ENCODE measurements around the gene CMYA5.
"Not testable (repeated sequence)": the region's sequence is repeated elsewhere in the genome, so short reads cannot be mapped to it uniquely, and the experiment has no call there.

Gene CMYA5

GRCh38 chr5:79702606-79703380 is 13.2 kb downstream of the CMYA5 start:
- no peak overlapping the region for H3K4me3 ChIP-seq (ENCODE audit: low read length)
- no peak for DNase-seq (ENCODE audit: low read depth)
- peak; percentile 76 for TF ChIP-seq CTCF (conservative IDR thresholded peaks at IDR 0.05; ENCODE audit: low read depth, low read length)

- DNase-seq (ENCODE audit: low read depth) = no peak
- no peak overlapping the region for H3K4me3 ChIP-seq (ENCODE audit: low read length)
- TF ChIP-seq CTCF (conservative IDR thresholded peaks at IDR 0.05; ENCODE audit: low read depth, low read length) = no peak
Measured at GRCh38 chr5:79703381-79703645, 13.7 kb downstream of the CMYA5 start.

- no peak for DNase-seq (ENCODE audit: low read depth)
- H3K4me3 ChIP-seq (ENCODE audit: low read length) = no peak overlapping the region
- TF ChIP-seq CTCF (conservative IDR thresholded peaks at IDR 0.05; ENCODE audit: low read depth, low read length) = no peak
Measured at GRCh38 chr5:79704553-79704952, 14.9 kb downstream of the CMYA5 start.

GRCh38 chr5:79705632-79706031 is 16.0 kb downstream of the CMYA5 start:
- DNase-seq (ENCODE audit: low read depth) = no peak
- H3K4me3 ChIP-seq (ENCODE audit: low read length) = no peak overlapping the region
- TF ChIP-seq CTCF (conservative IDR thresholded peaks at IDR 0.05; ENCODE audit: low read depth, low read length) = no peak

GRCh38 chr5:79706317-79706716 is 16.7 kb downstream of the CMYA5 start:
- not testable (repeated sequence) for DNase-seq (ENCODE audit: low read depth); H3K4me3 ChIP-seq (ENCODE audit: low read length)

- no peak for DNase-seq (ENCODE audit: low read depth)
- TF ChIP-seq CTCF (conservative IDR thresholded peaks at IDR 0.05; ENCODE audit: low read depth, low read length) = no peak
- no peak overlapping the region for H3K4me3 ChIP-seq (ENCODE audit: low read length)
Measured at GRCh38 chr5:79707535-79707934, 17.9 kb downstream of the CMYA5 start.

- H3K4me3 ChIP-seq (ENCODE audit: low read length) = no peak overlapping the region
- no peak for TF ChIP-seq CTCF (conservative IDR thresholded peaks at IDR 0.05; ENCODE audit: low read depth, low read length)
- DNase-seq (ENCODE audit: low read depth) = no peak
Measured at GRCh38 chr5:79712741-79713140, 23.1 kb downstream of the CMYA5 start.

Data from retinal pigment epithelial cell (primary cell).